HepG2 (cell line): ENCODE data around the gene HMGCS2. TPM values are rescaled to one million over a fixed set of nuclear protein-coding genes. Genes with fewer than 3 reads are reported as not detected.

Experiments
- CREM ChIP-seq, 2 experiments: sonication (generic) in 1 of 2; formaldehyde crosslinking in 1 of 2; IDR thresholded peaks; 2 replicates each; pipeline versions ENCODE4 v1.4.0 to v1.6.1; 2016 to 2020; ENCODE audit warnings: antibody characterized with exemption in 1 of 2, mild to moderate bottlenecking in 1 of 2, missing genetic modification reagents in 1 of 2
- FOXA1 ChIP-seq, 2 experiments: fragments of 450-650 bp in 1 of 2; sonication (generic) in 1 of 2; formaldehyde crosslinking in 1 of 2; IDR thresholded peaks; 2 replicates each; pipeline versions ENCODE4 v1.4.0 to v1.6.1; 2016 to 2020; ENCODE audit warnings: missing genetic modification reagents in 1 of 2
- GATAD1 ChIP-seq: IDR thresholded peaks from 2 replicates; pipeline ENCODE4 v1.6.1; 2016; ENCODE audit warnings: missing genetic modification reagents, missing compliant biosample characterization
- HDAC1 ChIP-seq: sonication (generic); formaldehyde crosslinking; IDR thresholded peaks from 2 replicates; pipeline ENCODE4 v1.5.1; 2020; ENCODE audit warnings: mild to moderate bottlenecking, missing genetic modification reagents
- HMG20A ChIP-seq: IDR thresholded peaks from 2 replicates; pipeline ENCODE4 v1.6.1; 2016; ENCODE audit warnings: borderline replicate concordance
- HOXA3 ChIP-seq: sonication (generic); formaldehyde crosslinking; IDR thresholded peaks from 2 replicates; pipeline ENCODE4 v1.5.0; 2020; ENCODE audit warnings: missing genetic modification reagents
- JUND ChIP-seq: sonication (generic); formaldehyde crosslinking; IDR thresholded peaks from 2 replicates; pipeline ENCODE4 v1.8.0; 2022; ENCODE audit warnings: mild to moderate bottlenecking, missing genetic modification reagents
- MED8 ChIP-seq: sonication (generic); formaldehyde crosslinking; IDR thresholded peaks from 2 replicates; pipeline ENCODE4 v1.8.1; 2023; ENCODE audit warnings: mild to moderate bottlenecking, missing genetic modification reagents; ENCODE audit not compliant: insufficient replicate concordance
- NFIC ChIP-seq: IDR thresholded peaks from 2 replicates; pipeline ENCODE4 v1.6.1; 2012; ENCODE audit warnings: mild to moderate bottlenecking, low read length, inconsistent platforms
- NR2F1 ChIP-seq, 2 experiments: fragments of 450-650 bp in 1 of 2; formaldehyde crosslinking in 1 of 2; IDR thresholded peaks; 2 replicates each; pipeline versions ENCODE4 v1.5.0 to v1.6.1; 2016 to 2020; ENCODE audit warnings: mild to moderate bottlenecking in 1 of 2, missing compliant biosample characterization in 1 of 2, missing genetic modification reagents in 1 of 2, moderate library complexity in 1 of 2
- NR2F6 ChIP-seq, 2 experiments: IDR thresholded peaks; 2 replicates each; pipeline ENCODE4 v1.6.1; 2016; ENCODE audit warnings: antibody characterized with exemption in 1 of 2, mild to moderate bottlenecking in 1 of 2
- SIN3A ChIP-seq: IDR thresholded peaks from 2 replicates; pipeline ENCODE4 v1.6.1; 2011; ENCODE audit warnings: low read depth, mild to moderate bottlenecking, control low read depth, low read length, borderline replicate concordance
- SMC3 ChIP-seq: IDR thresholded peaks from 2 replicates; pipeline ENCODE4 v1.6.1; 2011; ENCODE audit warnings: low read length, improper control_type of control experiment
- SPEN ChIP-seq: sonication (generic); formaldehyde crosslinking; IDR thresholded peaks from 2 replicates; pipeline ENCODE4 v1.5.1; 2020; ENCODE audit warnings: low read depth, mild to moderate bottlenecking, missing genetic modification reagents
- TCF7L2 ChIP-seq: IDR thresholded peaks from 2 replicates; pipeline ENCODE4 v1.6.1; 2011; ENCODE audit warnings: mild to moderate bottlenecking, low read depth, low read length, moderate library complexity
- TEAD2 ChIP-seq: sonication (generic); formaldehyde crosslinking; IDR thresholded peaks from 2 replicates; pipeline ENCODE4 v1.9.0; 2021; ENCODE audit warnings: missing genetic modification reagents
- TRIM24 ChIP-seq: sonication (generic); formaldehyde crosslinking; IDR thresholded peaks from 2 replicates; pipeline ENCODE4 v1.8.0; 2022; ENCODE audit warnings: mild to moderate bottlenecking, missing genetic modification reagents
- ZNF263 ChIP-seq: sonication (generic); formaldehyde crosslinking; IDR thresholded peaks from 2 replicates; pipeline ENCODE4 v1.4.0; 2020; ENCODE audit warnings: missing genetic modification reagents
- ZNF543 ChIP-seq: sonication (generic); formaldehyde crosslinking; IDR thresholded peaks from 2 replicates; pipeline ENCODE4 v1.4.0; 2020; ENCODE audit warnings: mild to moderate bottlenecking, missing genetic modification reagents
- ZSCAN21 ChIP-seq: sonication (generic); formaldehyde crosslinking; IDR thresholded peaks from 2 replicates; pipeline ENCODE4 v1.8.0; 2022; ENCODE audit warnings: mild to moderate bottlenecking, missing genetic modification reagents, moderate library complexity, borderline replicate concordance
- ZSCAN25 ChIP-seq: sonication (generic); formaldehyde crosslinking; IDR thresholded peaks from 2 replicates; pipeline ENCODE4 v1.8.0; 2022; ENCODE audit warnings: mild to moderate bottlenecking, missing genetic modification reagents
- polyA plus RNA-seq, 8 experiments: library from polyadenylated mRNA; depleted of rRNA in 3 of 8; stranded (reverse) in 7 of 8; unstranded in 1 of 8; fragments of >200 nt; fragmentation: Illumina TruSeq in 4 of 8; extraction: Trizol in 4 of 8; gene quantifications; 2 replicates each; pipeline versions ENCODE4 v1.2.1 to v1.2.3, GENCODE V29; 2011 to 2016; ENCODE audit warnings: low read depth in 4 of 8, missing spikeins in 1 of 8, mixed read lengths in 1 of 8; ENCODE audit not compliant: insufficient read depth in 1 of 8
- total RNA-seq, 5 experiments: library from RNA; depleted of rRNA; stranded (reverse); fragments of >200 nt; fragmentation: Illumina TruSeq; extraction: Trizol; gene quantifications; 2 replicates each; pipeline ENCODE4 v1.2.3, GENCODE V29; 2016; ENCODE audit warnings: low read depth in 1 of 5
- TF ChIP-seq, protein P1 (sequence below): sonication (generic); formaldehyde crosslinking; IDR thresholded peaks from 2 replicates; pipeline ENCODE4 v1.4.0; 2020; ENCODE audit warnings: missing genetic modification reagents, borderline replicate concordance
- TF ChIP-seq, protein P2 (sequence below): sonication (generic); formaldehyde crosslinking; IDR thresholded peaks from 2 replicates; pipeline ENCODE4 v1.4.0; 2020; ENCODE audit warnings: missing genetic modification reagents
- TF ChIP-seq, protein P3 (sequence below): IDR thresholded peaks from 2 replicates; pipeline ENCODE4 v1.6.1; 2016; ENCODE audit warnings: low read depth

HMGCS2 gene
- total and polyA plus RNA-seq, 2 of the 13 experiments (the other 11 are each of a cell fraction or from before 2014, with no cell fraction given): 0.44 to 1.5 TPM

DNA sequence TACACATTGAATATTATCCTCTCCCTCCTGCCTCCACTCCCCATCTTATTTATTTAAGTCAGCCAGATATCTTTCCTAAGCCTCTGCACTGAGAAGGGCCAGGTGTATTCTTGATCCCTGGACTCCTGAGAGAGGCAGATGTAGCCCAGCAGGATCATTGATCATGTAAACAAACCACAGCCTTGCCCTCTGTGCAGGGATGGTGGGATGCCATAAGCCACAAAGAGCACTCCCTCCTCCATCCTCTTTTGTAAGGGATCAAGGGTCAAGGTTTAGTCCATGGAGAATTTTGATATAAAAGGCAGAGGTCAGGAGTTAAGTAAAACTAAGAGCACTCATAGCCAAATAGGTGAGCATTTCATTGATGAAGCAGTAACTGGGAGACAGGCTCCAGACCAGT is 39.7 kb downstream of the HMGCS2 start (continued):
- TF ChIP-seq, protein P1, sequence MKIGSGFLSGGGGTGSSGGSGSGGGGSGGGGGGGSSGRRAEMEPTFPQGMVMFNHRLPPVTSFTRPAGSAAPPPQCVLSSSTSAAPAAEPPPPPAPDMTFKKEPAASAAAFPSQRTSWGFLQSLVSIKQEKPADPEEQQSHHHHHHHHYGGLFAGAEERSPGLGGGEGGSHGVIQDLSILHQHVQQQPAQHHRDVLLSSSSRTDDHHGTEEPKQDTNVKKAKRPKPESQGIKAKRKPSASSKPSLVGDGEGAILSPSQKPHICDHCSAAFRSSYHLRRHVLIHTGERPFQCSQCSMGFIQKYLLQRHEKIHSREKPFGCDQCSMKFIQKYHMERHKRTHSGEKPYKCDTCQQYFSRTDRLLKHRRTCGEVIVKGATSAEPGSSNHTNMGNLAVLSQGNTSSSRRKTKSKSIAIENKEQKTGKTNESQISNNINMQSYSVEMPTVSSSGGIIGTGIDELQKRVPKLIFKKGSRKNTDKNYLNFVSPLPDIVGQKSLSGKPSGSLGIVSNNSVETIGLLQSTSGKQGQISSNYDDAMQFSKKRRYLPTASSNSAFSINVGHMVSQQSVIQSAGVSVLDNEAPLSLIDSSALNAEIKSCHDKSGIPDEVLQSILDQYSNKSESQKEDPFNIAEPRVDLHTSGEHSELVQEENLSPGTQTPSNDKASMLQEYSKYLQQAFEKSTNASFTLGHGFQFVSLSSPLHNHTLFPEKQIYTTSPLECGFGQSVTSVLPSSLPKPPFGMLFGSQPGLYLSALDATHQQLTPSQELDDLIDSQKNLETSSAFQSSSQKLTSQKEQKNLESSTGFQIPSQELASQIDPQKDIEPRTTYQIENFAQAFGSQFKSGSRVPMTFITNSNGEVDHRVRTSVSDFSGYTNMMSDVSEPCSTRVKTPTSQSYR: peak; percentile 45; the same call in 1 of the 2 replicates
- TF ChIP-seq TRIM24 (CRISPR knock-in tag): 0 out of 2 replicates have a peak, but pooled peaks have one; percentile 19
- TF ChIP-seq GATAD1 (CRISPR knock-in tag): peak; percentile 36; the same call in 1 of the 2 replicates
- TF ChIP-seq, protein P2, sequence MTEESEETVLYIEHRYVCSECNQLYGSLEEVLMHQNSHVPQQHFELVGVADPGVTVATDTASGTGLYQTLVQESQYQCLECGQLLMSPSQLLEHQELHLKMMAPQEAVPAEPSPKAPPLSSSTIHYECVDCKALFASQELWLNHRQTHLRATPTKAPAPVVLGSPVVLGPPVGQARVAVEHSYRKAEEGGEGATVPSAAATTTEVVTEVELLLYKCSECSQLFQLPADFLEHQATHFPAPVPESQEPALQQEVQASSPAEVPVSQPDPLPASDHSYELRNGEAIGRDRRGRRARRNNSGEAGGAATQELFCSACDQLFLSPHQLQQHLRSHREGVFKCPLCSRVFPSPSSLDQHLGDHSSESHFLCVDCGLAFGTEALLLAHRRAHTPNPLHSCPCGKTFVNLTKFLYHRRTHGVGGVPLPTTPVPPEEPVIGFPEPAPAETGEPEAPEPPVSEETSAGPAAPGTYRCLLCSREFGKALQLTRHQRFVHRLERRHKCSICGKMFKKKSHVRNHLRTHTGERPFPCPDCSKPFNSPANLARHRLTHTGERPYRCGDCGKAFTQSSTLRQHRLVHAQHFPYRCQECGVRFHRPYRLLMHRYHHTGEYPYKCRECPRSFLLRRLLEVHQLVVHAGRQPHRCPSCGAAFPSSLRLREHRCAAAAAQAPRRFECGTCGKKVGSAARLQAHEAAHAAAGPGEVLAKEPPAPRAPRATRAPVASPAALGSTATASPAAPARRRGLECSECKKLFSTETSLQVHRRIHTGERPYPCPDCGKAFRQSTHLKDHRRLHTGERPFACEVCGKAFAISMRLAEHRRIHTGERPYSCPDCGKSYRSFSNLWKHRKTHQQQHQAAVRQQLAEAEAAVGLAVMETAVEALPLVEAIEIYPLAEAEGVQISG (CRISPR knock-in tag): peak; percentile 17; the same call in 1 of the 2 replicates
- TF ChIP-seq HOXA3 (CRISPR knock-in tag): peak; percentile 49; the same call in 1 of the 2 replicates
- TF ChIP-seq ZNF263 (CRISPR knock-in tag): peak; percentile 96
- TF ChIP-seq HMG20A (CRISPR knock-in tag): peak; percentile 65; the same call in 1 of the 2 replicates
- no peak for TF ChIP-seq SMC3
- peak; percentile 49; the same call in 1 of the 2 replicates for TF ChIP-seq ZNF543 (CRISPR knock-in tag)
- TF ChIP-seq FOXA1 (IDR thresholded peaks at IDR 0.05): no peak
- TF ChIP-seq FOXA1 (CRISPR knock-in tag; IDR thresholded peaks at IDR 0.05): peak; percentile 46; the same call in 1 of the 2 replicates
- no peak for TF ChIP-seq TEAD2
- peak; percentile 47; the same call in 1 of the 2 replicates for TF ChIP-seq ZSCAN25 (CRISPR knock-in tag)
- 0 out of 2 replicates have a peak, but pooled peaks have one; percentile 26 for TF ChIP-seq SIN3A
- peak; percentile 46; the same call in 1 of the 2 replicates for TF ChIP-seq JUND
- TF ChIP-seq, protein P3, sequence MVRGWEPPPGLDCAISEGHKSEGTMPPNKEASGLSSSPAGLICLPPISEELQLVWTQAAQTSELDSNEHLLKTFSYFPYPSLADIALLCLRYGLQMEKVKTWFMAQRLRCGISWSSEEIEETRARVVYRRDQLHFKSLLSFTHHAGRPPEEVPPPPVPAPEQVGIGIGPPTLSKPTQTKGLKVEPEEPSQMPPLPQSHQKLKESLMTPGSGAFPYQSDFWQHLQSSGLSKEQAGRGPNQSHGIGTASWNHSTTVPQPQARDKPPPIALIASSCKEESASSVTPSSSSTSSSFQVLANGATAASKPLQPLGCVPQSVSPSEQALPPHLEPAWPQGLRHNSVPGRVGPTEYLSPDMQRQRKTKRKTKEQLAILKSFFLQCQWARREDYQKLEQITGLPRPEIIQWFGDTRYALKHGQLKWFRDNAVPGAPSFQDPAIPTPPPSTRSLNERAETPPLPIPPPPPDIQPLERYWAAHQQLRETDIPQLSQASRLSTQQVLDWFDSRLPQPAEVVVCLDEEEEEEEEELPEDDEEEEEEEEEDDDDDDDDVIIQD (CRISPR knock-in tag): peak; percentile 58; the same call in 1 of the 2 replicates
- peak; percentile 37; the same call in 1 of the 2 replicates for TF ChIP-seq SPEN
- peak; percentile 70 for TF ChIP-seq HDAC1
- TF ChIP-seq NFIC: 0 out of 2 replicates have a peak, but pooled peaks have one; percentile 51
- TF ChIP-seq CREM (IDR thresholded peaks at IDR 0.05): peak; percentile 50; the same call in 1 of the 2 replicates
- no peak for TF ChIP-seq CREM (CRISPR knock-in tag; IDR thresholded peaks at IDR 0.05)
- peak; percentile 37 for TF ChIP-seq MED8 (CRISPR knock-in tag)
- peak; percentile 85 to 87 for TF ChIP-seq NR2F1 (CRISPR knock-in tag; IDR thresholded peaks at IDR 0.05)
- TF ChIP-seq NR2F6 (IDR thresholded peaks at IDR 0.05): peak; percentile 93
- peak; percentile 92 for TF ChIP-seq NR2F6 (CRISPR knock-in tag; IDR thresholded peaks at IDR 0.05)
- TF ChIP-seq ZSCAN21 (CRISPR knock-in tag): no peak
- TF ChIP-seq TCF7L2: no peak
